GM18870 (cell line): ENCODE measurements around the gene GAS6.
"Not testable (repeated sequence)": the region's sequence is repeated elsewhere in the genome, so short reads cannot be mapped to it uniquely, and the experiment has no call there.

ENCODE experiments used
- ATAC-seq: cut with Tn5 transposase; IDR thresholded peaks from one replicate; pipeline ENCODE4 v1.9.1; 2021; ENCODE audit warnings: moderate library complexity; ENCODE audit not compliant: unreplicated experiment

The GAS6 gene

GRCh38 chr13:113874177-113874576 lies 10.3 kb upstream of the GAS6 start:
- ATAC-seq, result no peak

GRCh38 chr13:113869263-113869662 lies 5.4 kb upstream of the GAS6 start:
- no peak for ATAC-seq

- not testable (repeated sequence) for ATAC-seq
Observed at GRCh38 chr13:113867913-113868312, 4.0 kb upstream of the GAS6 start.

GRCh38 chr13:113865427-113865826 lies 1.6 kb upstream of the GAS6 start:
- no peak for ATAC-seq

DNA sequence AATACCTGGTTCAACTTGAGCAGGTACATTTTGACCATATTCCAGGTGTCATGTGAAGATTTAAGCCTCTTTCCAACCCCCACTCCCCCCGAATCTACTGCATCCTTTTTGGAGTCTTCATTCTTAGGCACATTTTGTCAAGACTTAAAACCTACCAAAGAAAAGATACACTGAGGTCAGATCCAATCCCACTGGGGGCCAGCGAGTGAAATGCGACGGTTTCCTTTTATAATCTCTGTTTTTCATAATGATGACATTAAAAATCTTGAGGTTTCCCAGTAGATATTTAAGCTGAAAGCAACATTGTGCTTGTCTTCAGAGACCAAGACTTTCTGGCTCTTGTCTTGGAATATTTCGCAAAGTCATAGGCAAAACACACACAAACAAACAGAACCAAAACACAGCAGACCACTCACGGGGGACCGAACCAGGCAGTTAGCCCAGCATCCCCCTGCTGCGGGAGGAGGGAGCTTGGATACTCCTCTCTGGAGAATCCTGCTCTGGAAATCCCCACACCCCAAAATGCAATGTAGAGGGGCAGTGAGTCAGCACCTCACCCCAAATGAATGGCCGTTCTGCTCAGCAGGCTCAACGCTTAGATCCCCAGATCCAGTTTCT lies 506 bp upstream of the GAS6 start:
- ATAC-seq, result no peak

GRCh38 chr13:113862931-113863523 lies 849 bp downstream of the GAS6 start:
- no peak for ATAC-seq

GRCh38 chr13:113862191-113862930 lies 1.5 kb downstream of the GAS6 start:
- ATAC-seq, result no peak

- ATAC-seq, result no peak
Observed at GRCh38 chr13:113861433-113862030, 2.3 kb downstream of the GAS6 start.

DNA sequence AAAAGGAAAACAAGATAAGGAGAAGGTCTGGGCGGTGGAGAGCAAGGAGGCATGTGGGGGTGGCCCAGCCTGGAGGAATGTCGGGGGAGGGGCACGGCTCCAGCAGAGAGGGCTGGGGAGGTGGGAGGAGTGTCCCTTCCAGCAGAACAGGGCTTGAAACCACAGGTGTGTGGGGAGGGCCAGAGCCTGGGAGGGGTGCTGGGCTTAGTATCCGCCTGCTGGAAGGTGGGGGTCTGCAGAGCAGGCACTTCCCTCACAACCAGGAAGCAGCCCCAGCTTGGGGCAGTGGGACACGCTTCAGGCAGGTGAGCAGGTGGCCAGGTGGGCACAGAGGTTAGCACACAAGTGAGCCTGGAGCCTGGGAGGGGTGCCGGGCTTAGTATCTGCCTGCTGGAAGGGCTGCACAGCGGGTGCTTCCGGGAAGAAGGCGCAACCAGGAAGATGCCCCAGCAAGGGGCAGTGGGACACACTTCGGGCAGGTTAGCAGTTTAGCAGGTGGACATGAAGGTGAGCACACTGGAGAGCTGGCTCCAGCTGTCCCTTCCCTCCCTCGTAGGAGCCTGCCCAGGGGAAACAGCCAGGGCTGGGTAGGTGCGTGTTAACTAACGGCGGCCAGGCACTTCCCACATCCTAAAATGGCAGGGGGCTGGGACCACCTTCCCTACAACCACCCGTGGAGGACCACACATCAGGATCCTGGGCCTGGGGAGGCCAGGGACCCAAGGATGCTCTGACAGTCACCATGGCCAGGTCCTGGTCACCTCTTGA lies 3.0 kb downstream of the GAS6 start:
- ATAC-seq, result no peak

DNA sequence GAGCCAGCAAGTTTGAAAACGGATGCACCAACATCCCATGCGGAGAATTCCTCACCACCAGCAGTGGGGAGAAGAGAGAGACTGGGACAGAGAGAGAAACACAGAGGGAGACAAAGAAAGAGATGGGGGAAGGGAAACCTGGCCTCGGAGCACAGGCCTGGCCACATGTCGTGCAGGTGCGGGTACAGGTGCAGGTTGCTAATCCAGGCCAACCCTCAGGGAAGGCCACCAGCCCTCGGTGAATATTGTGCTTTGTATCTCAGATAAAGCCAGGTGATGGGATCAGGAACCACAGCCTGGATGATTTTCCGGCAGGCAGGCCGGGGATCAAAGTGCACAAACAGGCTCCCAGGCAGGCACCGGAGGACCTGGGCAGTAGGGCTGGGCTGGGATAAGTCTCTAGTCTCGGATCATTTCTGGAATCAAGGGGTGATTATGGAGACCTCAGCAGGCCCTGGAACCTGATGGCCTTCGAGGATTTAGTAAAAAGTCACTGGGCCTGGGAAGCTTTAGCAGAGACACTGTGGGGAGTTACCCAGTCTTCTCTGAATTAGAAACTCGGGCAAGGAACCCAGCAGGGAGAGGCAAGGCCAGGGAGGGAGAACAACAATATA lies 3.7 kb downstream of the GAS6 start:
- no peak for ATAC-seq

DNA sequence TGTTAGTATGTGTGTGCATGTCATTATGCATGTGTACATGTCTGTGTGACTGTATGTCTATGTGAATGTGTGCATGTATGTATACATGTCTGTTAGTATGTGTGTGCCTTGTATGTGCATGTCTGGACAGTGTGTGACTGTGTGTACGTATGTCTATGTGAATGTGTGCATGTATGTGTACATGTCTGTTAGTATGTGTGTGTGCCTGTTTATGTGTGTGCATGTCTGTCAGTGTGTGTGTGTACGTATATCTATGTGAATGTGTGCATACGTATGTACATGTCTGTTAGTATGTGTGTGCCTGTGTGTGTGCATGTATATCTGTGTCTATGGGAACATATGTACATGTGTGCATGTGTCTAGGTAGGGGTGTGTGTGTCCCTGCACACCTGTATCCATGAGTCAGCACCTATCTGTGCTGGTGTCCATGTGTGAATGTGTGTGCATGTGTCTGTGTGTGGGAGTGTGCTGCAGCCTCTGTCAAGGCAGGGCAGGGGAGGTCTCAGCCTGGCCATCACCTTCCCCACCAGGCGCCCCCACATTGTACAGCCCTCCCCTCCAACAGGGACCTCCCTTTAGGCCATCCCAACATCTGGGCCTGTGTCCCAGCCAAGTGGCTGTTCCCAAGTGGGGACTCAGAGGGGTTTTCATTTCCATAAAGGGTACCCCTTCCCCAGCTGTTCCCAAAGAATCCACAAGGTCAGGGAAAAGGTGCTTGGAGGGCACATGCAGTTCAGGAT lies 4.4 kb downstream of the GAS6 start:
- no peak for ATAC-seq

GRCh38 chr13:113857531-113858195 lies 6.2 kb downstream of the GAS6 start:
- no peak for ATAC-seq

DNA sequence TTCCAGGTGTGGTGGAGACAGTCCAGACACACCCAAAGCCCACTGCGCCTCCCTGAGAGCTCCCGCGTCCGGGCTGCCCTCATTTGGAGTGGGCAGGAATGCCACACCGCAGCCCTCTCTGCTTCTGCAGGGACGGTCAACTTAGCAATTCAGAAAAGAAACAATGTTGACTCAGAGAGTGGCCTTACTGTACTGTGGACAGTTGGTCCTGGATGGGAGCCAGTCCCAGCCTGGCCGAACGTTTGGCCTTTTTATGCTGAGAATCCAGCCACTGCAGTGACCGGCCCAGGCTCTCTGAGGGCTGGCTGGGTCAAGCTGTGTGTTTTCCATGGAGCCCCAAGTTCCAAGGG lies 7.2 kb downstream of the GAS6 start:
- no peak for ATAC-seq

GRCh38 chr13:113855931-113856715 lies 7.8 kb downstream of the GAS6 start:
- ATAC-seq, result no peak

- ATAC-seq, result no peak
Observed at GRCh38 chr13:113855012-113855921, 8.6 kb downstream of the GAS6 start.

GRCh38 chr13:113854238-113855011 lies 9.5 kb downstream of the GAS6 start:
- no peak for ATAC-seq
